GM19238 (cell line): ENCODE results near the gene SBNO2.
"Not testable (repeated sequence)": the region's sequence is repeated elsewhere in the genome, so short reads cannot be mapped to it uniquely, and the experiment has no call there.

Source experiments
- DNase-seq: peaks from one replicate; pipeline ENCODE4 v3.0.0; 2011; ENCODE audit warnings: low spot score; ENCODE audit not compliant: insufficient read length

SBNO2 gene

DNA sequence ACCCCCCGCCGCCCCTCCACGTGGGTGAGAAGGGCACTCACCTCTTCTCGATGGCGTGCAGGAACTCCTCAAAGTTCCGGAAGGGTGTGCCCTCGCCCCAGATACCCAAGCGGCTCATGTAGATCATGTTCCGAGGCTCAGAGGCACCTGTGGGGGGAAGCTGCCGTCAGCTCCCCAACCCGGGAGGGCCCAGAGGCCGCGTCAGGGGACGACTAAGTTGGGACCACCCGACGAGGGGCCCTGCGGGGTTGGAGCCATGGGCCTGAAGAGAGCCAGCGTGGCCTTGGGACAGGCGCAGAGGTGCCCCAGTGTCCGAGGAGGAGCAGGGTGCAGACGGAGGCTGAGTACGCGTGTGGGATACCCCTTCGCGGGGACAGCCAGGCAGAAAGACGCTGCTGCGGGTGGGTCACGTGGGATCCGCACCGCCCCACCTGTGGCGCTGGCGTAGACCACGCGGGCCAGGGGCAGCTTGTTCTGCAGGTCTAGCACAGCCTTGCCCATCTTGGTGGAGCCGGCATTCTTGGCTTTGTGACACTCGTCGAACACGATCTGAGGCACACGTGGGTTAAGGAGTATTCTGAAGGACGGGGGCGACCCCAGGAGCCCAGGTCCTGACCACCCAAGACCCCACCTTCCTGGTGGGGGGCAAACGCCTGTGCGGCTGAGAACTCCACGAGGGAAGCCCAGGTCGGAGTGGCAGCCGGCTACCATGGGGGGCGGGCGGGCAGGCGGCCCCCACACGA is 54.4 kb downstream of the SBNO2 start:
- no peak for DNase-seq

DNA sequence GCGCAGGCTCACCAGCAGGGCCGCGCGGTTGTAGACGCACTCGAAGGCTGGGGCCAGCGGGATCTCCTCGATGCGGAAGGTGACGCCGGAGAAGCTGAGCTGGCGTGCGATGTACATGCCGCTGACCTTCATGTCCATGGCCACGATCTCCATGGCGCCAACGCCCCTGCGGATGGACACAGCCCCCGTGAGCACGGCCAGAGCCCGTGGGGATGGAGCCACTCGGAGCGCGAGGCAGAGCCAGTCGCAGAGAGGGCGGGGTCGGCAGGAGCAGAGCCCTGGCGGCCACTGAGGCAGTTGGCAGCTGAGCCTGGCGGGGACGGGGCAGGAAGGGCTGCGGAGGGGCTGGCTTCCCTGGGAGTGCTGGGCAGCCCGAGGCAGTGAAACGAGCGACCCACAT is 55.1 kb downstream of the SBNO2 start:
- DNase-seq, result no peak

DNA sequence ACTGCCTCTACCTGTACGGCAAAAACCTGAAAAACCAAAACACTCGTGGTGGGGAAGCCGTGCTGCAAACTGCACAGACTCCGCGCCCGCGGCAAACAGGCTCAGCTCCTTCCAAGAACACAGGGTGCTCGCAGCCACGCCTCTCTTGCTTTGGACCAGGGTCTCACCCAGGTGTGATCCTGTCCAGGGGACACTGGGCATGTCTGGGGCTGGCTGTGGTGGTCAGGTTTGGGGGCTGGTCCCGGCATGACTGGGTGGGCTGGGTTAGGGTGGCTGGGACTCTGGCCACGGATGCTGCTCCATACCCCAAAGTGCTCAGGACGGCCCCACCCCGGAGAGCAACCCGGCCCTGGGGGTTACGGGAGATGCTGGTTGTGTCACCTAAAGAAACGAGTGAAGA is 56.4 kb downstream of the SBNO2 start:
- DNase-seq, result no peak

DNA sequence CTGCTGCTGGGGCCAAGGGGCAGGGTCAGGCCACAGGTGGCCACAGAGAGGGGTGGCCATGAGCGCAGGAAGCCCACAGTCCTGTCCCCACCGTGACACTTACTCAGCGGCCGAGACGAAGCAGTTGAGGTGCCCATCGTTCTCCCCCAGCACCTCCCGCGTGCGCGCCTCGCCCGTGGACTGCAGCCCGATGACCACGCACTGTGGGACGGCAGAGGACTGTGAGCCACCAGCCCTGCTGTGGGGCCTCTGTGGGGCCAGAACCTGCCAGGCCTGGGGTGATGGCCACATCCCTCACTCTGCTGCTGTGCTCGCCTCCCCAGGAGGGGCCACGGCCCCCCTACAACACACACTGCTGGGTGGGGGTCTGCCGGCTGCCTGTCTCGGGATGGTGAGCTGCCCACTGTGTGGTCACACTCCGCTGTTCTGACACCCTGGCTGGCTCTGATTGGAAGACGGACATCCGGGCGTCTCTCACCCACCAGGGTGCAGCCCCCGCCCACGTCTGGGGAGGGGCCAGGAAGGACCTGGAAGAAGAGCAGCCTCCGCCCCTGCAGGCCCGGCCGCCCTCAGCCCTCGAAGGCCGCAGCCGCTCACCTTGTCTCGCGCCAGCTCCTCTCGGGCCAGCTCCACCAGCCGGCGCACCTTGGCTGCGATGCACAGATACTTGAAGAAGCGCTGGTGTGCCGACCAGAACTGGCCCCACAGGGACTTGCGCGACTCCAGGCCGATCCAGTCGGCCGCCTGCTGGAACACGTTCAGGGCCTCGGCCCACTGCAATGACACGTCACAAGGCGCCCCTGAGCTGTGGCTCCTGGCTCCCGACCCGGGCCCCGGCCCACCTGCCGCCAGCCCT is 57.1 kb downstream of the SBNO2 start:
- no peak for DNase-seq

DNA sequence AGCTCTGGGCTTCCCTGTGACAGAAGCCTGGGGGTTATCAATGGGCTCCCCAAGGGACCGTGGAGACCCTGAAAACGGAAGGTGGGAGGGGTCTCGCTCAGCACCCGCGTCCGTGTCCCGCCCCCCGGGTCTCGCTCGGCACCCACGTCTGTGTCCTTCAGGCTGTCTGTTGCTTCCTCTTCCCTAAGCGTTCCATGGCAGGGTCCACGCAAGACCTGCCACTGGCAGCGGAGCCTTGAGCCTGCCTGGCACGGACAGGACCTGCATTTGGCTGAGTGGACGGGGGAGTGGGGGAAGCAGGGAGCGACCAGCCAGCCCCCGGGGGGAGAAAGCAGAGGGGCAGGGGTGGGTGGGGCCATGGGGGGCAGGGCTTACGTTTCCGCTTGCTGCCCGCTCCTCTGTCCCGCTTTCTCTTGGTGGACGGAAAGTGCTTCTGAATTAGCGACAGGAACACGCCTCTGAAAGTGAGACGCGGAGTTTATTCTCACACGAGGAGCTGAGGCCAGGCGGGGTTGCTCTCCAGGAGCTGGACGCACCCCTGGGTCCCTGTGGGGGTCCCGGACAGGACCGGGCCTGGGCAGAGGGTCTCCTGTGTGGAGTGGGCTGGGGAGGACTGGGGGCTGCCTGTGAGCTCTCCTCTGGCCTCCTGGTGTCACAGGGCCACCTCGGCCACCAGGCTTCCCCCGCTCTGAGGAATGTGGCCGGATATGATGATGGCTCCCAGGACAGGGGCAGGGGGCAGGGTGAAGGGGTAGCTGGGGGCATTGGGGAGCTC is 58.2 kb downstream of the SBNO2 start:
- no peak for DNase-seq

DNA sequence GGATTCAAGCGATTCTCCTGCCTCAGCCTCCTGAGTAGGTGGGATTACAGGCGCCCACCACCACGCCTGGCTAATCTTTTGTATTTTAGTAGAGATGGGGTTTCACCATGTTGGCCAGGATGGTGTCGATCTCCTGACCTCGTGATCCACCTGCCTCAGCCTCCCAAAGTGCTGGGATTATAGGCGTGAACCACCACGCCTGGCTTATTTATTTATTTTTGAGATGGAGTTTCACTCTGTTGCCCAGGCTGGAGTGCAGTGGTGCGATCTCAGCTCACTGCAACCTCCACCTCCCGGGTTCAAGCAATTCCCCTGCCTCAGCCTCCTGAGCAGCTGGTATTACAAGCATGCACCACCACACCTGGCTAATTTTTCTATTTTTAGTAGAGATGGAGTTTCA is 59.3 kb downstream of the SBNO2 start:
- not testable (repeated sequence) for DNase-seq

DNA sequence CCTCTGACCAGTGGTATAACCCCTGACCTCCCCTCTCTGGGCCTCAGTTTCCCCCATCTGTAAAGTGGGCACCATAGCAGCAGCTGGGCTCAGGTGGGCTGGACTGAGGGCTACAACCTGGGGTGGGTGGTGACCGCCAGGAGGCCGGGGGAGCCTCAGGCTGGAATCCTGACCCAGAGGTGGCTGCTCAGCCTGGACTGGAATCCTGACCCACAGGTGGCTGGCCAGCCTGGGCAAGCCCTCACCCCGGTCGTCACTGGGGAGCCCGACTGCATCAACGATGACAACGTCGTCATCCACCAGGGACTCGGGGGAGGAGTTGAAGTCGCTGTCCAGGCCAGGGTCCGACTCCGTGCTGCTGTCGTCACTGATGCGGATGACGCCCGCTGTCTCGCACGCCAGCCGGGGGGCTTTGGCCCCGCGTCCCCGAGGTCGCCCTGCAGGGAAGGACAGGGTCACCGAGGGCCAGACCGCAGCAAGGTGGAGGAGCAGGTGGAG is 60.0 kb downstream of the SBNO2 start:
- DNase-seq, result no peak

DNA sequence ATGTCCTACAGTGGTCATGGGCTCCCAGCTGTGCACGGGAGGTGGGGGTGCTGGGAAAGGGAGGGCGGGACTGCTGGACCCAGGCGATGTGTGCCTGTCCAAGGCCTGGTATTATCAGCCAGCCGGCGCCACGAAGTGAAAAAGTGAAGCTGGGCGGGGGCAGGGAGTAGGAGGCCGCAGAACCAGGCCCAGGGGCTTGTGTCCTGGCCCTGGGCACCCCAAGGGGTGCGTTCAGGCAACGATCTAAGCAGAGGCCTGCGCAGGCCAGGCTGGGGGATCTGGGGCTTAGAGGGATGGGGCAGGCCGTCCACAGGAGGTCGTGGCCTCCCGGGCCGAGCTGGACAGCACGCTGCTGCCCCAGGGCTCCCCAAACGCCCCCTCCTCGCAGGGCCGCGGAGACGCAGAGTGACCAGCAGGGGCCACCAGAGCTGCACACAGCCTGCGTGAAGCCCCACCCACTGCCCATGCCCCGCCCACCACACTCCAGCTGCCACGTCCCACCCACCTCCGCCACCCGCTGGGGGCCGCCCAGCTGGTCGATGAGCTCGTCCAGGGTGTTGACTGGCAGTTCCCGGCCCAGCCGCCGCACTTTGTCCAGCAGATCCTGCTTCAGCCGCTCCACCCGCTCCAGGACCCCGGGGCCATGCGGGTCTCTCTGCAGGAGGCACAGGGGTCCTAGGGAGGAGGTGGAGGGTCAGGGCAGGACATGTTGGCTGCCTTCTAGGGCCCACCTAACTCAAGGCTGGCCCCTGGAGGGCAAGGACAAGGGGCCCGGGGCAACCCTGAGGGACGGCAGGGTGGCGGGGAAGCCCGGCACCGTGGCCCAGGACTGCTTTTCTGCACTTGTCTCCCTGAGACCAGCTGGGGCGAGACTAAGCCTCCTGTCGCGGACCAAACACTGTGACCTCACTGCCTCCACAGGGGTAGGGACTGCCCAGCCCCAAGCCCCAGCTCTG is 60.8 kb downstream of the SBNO2 start:
- peak; percentile 99 for DNase-seq

DNA sequence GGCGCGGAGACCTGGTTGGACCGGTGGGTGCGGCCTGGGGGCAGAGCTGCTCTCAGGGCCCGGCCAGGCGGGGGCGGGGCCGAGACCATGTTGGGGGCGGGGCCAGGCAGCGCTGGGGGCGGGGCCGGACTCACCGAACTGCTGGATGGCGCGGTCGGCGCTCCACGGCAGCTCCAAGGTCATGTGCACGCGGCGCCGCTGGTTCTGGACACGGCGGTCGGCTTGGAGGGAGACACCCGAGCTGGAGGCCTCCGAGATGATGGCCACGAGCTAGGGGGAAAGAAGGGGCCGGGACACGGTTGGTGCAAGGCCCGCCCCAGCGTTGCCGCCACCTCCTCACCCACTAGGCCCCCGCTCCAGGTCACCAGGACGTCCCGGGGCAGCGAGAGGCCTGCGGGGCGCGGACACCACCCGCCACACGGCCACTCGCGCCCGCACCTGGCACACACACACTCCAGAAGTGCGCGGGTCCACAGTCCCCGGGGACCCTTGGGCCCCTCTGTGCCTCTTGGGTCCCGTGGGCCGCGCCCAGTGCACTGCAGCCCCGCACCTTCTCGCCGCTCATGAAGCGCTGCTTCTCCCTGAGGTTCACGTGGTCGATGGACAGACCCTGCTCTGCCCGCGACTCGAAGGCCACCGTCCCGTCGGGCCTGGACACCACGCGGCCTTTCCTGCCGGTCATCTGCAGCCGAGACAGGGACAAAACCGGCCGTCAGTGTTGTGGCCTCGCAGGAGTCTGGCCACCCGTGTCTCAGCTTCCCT is 61.6 kb downstream of the SBNO2 start:
- DNase-seq, result no peak

DNA sequence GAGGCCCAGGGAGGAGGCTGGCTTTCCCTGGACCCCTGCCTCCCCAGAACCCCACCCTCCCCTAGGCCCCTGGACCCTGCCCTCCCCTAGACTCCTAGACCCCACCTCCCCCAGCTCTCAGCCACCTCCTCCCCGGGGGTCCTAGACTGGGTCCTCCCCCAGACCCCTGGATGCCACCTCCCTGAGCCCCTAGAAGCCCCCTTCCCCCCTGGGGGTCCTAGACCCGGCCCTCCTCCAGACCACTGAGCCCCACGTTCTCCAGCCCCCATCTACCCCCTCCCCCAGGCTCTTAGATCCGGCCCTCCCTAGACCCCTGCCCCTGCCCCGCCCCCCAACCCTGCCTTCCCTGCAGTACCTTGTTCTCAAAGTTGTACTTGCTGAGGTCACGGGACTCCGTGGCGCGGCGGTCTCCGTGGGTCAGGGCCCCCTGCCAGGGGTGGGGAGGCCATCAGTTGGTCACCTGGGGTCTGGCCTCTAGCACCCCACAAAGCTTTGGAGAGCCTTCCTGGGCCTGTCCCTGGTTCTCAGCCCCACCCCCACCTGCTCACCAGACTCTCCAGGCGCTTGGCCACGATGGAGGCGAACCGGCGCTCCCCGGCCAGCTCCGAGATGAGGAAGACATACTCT is 62.3 kb downstream of the SBNO2 start:
- DNase-seq, result no peak

DNA sequence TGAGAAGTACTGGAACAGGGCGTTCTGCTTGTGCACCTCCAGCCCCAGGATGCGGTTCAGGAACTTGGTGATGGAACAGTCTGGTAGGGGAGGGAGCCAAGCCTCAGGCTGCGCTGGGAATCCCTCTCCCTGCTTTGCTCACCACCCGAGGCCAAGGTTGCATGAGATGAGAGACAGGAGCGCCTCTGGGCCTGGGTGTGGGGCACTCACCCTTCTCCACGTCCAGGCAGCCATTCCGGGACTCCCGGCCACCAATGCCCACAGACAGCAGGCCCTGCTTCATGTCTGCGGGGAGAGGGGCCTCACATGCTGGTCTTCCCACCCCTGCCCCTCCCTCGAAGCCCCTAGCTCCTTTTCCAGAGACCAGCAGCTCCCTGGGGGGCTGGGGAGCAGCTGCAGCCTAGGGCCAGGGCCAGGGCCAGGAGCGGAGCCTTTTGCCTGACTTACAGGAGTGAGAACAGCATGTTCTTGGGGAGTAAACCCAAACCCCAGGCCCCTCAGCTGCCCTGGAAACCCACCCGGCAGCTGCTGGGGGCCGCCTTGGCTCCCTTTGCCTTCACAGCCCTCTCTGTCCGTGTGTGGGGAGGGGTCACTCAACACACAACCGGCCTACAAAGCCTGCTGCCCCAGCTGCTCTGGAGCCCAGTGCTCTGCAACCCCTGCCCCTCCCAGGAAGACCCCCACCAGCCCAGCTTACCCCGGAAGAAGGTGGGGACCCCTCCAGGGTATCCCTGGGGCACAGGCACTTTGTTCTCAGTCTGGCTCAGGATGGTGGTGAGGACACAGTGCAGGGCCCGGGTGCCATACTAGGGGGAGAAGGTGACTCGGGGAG is 63.0 kb downstream of the SBNO2 start:
- DNase-seq, result no peak

DNA sequence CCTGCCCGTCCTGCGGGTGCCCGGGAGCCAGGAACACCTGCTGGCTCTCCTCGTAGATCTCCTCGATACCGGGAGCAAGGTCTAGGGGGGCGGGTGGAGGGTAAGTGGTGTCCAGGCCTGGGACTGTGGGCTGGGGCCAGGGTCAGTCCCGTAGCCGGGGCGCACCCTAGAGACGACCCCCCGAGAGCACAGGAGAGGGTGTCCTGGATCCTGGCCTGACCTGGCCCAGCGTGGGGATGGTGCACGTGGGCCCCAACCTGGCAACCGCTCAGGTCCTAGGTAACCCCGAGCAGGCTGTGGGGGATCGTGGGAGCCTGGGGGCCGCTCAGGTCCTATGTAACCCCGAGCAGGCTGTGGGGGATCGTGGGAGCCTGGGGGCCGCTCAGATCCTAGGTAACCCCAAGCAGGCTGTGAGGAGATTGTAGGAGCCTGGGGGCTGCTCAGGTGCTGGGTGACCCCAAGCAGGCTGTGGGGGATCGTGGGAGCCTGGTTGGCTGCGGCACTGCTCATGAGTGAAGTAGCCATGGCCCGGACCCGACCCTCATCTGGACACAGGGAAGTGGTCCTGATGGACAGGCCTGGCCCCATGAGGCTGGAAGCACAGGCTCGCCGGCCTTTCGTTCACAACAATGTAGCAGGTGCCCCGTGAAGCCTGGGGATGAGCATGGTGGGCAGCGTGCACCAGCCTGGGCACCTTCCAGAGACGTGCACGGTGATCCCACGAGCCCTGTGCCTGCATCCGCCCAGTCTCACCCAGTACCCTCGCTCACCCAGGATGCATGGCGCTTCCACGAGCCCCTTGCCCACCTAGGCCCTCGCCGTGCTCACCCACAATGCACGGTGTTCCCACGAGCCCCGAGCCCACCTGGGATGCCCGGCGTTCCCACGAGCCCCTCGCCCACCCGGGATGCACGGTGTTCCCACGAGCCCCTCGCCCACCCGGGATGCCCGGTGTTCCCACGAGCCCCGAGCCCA is 64.1 kb downstream of the SBNO2 start:
- no peak for DNase-seq

DNA sequence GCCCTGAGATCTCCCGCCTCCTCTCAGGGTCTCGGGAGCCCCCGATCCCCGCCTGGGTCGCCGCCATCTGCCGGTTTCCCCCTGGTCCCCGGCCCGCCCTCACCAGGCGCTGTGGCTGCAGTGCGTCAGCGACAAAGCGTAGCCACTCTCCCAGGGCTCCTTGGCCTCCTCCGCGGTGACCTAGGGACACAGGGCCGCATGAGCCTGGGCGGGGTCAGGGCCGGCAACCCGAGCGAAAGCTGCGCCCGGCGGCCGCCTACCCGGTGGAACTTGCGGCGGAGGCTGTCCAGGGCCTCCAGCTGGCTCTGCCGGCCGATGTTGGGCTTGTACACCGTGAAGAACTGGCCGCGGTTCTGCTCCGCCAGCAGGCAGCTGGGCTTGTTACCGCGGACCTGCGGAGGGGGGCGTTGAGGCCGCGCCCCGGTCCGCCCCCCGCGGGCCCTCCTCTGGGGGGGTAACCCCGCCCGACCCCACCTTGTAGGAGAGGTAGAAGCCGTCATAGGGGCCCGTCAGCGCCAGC is 65.0 kb downstream of the SBNO2 start:
- DNase-seq, result no peak

DNA sequence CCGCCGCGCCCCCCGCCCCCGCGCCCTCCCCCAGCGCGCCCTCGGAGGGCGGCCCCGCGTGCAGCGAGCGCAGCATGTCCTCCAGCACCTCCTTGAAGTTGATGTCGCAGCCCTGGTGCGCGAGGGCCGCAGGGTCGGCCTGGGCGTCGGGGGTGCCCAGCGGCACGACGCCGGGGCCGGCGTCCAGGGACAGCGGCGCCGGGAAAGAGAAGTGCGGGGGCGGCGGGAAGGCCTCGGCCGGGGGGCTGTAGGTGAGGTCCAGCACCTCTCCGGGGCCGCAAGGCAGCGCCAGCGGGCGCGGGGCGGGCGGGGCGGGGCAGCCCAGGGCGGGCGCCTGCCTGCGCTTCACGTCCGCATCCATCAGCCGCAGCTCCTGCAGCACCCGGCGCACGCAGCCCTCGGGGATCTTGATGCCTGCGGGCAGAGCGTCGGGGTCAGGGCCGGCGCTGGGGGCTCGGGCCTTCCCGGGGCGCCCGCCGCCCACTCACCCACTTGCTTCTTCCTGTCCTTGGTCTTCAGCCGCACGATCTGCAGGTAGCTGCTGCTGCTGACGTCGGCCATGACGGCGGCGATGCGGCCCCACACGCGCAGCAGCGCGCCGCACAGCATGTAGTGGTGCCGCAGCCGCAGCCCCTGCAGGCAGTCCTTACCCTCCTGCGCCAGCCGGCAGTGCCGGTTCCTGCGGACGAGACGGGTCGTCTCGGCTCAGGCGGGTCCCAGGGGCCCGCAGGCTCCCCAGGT is 65.6 kb downstream of the SBNO2 start:
- no peak for DNase-seq

DNA sequence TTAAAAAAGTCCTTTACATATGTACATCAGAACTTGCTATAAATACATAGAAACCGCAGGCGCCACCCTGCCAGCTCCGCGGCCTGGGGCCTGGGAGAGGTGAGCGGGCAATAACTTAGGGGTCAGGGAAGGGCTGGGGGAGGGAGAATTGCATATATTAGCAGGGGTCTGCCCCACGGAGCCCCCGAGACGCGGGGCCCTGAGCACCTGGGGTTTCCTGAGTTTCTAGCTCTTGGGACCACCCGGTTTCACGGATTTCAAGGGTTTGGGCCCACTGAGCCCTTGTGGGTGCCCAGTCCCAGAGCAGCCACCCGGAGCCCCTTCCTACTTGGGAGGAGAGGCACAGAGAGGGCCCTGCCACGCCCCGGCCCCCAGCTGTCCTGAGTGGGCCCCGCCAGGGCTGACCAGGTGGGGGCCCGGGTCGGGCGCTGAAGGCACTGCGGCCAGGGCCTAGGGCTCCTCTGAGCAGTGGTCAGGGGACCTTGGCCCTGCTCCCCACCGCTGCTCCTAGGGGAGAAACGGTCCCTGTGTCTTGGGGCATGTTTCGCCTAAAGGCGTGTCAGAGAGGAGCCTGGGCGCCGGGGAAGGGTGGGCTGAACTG is 66.3 kb downstream of the SBNO2 start:
- no peak for DNase-seq
